HG03175 (cell line): Measurements from ENCODE around the gene TTLL4.

Experiments
- ATAC-seq: cut with Tn5 transposase; IDR thresholded peaks from one replicate; pipeline ENCODE4 v1.9.1; 2021; ENCODE audit warnings: mild to moderate bottlenecking, moderate library complexity; ENCODE audit not compliant: unreplicated experiment

Gene TTLL4

DNA sequence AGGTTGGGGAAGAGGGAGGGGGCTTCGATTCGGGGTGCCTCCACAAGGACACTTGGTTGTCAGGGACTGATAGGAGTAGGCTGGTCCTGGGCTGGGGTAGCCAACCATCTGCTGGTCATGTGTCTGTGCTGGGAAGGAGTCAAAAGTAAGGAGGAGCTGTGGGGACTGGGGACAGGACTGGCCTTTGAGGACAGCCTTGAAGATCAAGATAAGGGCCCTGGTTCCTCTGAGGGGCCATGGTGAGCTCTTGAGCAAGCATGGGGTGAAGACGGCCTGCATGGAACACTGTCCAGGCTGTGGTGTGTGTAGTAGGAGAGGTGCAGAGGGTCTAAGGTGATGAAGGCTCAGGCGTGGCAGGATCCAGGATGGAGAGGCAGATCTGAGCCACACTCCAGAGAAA, 73.1 kb downstream of the TTLL4 start:
- no peak for ATAC-seq

GRCh38 chr2:218785103-218785502, 74.5 kb downstream of the TTLL4 start:
- ATAC-seq: no peak

DNA sequence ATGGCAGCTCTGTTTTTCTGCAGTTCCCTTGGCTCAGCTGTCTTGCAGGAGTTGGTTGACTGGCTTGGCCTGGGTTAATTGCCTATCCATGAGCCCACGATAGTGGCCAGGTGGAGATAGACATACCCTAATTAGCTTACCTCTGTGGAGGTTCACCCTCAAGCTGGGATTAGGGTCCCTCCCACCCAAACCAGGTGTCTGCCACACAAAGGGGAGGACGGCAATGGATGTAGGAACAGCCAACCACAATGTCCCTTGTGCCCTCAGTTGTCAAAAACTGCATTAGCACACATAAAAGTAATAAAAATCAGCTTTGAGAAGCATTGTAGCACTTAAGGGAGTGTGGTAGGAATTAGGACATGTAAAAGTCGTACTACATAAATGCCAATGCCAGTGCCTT, 75.5 kb downstream of the TTLL4 start:
- no peak for ATAC-seq

DNA sequence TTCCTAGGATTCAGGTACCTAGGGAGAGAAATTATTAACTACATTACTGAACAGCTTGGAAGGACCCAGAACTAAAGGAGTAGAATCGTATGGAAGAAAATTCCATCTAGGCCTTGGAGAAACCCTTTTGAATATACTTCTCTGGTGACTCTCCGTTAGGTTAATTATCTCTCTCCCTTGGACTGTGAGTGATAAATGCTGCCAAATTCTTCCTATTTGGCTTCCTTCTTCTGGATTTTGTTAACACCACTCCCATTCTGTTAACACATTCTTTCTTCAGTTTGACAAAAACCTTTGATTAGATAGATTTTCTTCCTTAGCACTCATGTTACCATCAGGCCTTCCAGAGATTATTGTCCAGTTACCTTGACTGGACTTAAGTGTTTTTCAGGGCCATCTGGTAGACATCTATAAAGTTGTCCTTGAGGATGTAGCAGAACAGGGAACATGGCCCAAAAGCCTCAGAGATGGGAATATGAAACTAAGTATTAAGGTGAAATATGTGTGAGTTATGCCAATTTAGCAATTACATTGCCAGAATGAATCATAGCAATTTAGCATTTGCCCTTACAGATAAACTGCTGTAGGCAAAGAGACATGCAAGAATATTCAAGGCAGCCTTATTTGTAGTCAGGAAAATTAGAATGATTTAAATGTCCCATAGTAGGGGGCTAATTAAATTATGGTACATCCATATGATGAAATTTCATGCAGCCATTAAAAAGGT, 78.1 kb downstream of the TTLL4 start:
- no peak for ATAC-seq

GRCh38 chr2:218792433-218792832, 81.8 kb downstream of the TTLL4 start:
- no peak for ATAC-seq

- no peak for ATAC-seq
Observed at GRCh38 chr2:218796691-218797090, 86.1 kb downstream of the TTLL4 start.

DNA sequence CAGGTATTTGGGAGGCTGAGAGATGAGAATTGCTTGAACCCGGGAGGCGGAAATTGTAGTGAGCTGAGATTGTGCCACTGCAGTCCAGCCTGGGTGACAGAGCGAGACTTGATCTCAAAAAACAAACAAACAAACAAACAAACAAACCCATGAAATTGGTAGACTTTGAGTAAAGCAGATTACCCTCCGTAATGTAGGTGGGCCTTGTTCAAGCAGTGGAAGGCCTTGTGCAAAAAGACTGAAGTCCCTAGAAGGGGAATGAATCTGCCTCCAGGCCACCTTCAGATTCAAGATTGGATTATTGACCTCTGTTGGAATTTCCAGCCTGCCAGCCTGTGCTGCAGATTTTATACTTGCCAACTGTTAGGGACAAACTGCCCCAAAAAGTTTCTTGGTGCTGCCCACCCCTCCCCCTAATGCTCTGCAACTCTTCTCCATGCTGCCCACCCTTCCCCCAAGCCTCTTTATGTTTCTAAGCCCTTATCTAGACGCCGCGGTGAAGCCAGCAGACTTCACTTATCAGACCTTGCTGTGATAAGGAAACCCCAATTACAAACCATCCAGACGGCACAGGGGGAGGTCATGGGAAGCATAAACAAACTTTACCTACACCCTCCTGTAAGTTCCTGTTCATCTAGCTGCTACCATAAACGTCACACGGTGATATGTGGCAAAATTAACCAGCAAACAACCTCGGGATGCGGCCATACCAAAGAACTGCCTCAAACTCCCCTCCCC, 88.3 kb downstream of the TTLL4 start:
- no peak for ATAC-seq

- ATAC-seq: no peak
Observed at GRCh38 chr2:218799990-218800389, 89.4 kb downstream of the TTLL4 start.

DNA sequence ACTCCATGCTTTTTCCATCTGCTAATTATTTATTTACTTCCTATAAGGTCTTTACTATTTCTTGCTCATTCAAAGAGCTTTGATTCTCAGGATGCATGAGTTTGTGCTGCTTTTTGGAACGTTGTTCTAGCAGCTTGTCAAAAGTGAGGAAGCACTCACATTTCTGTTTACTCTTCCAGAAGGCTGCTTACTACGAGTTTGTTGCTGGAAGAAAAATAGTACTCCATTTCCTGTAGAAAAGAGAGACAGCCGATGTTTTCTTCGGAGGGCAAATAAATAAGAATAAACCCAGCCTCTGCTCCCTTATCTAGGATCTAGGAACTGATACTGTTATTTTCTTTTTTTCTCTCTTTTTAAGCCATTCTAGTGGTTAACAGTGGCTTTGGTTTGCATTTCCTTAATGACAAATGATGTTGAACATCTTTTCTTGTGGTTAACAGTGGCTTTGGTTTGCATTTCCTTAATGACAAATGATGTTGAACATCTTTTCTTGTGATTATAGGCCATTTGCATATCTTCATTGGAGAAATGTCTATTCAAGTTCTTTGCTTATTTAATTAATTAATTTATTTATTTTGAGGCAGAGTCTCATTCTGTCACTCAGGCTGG, 91.9 kb downstream of the TTLL4 start:
- ATAC-seq: no peak

GRCh38 chr2:218804817-218805216, 94.2 kb downstream of the TTLL4 start:
- ATAC-seq: no peak
